ENCODE measurements around the gene UBP1. TPM values are rescaled to one million over a fixed set of nuclear protein-coding genes. Genes with fewer than 3 reads are reported as not detected.

UBP1 gene
- total RNA-seq, 1 donor from 2014 or later = 81.9 TPM

- Mint-ChIP-seq H3K4me1 (no peaks in the 10 kb centered on the region), H3K27ac (ENCODE audit: unreplicated experiment) (no peak overlapping the region), H3K27me3 (ENCODE audit: low read depth) (no peaks in the 10 kb centered on the region), H3K36me3 (ENCODE audit: low read depth) (peaks cover 17% of the 10 kb centered on the region), H3K9me3 (no peaks in the 10 kb centered on the region), H3K4me3 (no peak overlapping the region)
- no peak for DNase-seq (ENCODE audit: low read depth, low spot score)
- no peak for TF ChIP-seq CTCF (conservative IDR thresholded peaks at IDR 0.05)
These were observed 36.4 kb downstream of the UBP1 start for GRCh38 chr3:33403756-33404155.

GRCh38 chr3:33402936-33403335, 37.3 kb downstream of the UBP1 start:
- DNase-seq (ENCODE audit: low read depth, low spot score) = no peak
- H3K27me3 Mint-ChIP-seq (ENCODE audit: low read depth) = no peaks in the 10 kb centered on the region
- no peak overlapping the region for H3K27ac Mint-ChIP-seq (ENCODE audit: unreplicated experiment)
- no peaks in the 10 kb centered on the region for H3K4me1 Mint-ChIP-seq
- no peaks in the 10 kb centered on the region for H3K9me3 Mint-ChIP-seq
- no peak for TF ChIP-seq CTCF (conservative IDR thresholded peaks at IDR 0.05)
- no peak overlapping the region for H3K4me3 Mint-ChIP-seq
- peaks cover 14% of the 10 kb centered on the region for H3K36me3 Mint-ChIP-seq (ENCODE audit: low read depth)

DNA sequence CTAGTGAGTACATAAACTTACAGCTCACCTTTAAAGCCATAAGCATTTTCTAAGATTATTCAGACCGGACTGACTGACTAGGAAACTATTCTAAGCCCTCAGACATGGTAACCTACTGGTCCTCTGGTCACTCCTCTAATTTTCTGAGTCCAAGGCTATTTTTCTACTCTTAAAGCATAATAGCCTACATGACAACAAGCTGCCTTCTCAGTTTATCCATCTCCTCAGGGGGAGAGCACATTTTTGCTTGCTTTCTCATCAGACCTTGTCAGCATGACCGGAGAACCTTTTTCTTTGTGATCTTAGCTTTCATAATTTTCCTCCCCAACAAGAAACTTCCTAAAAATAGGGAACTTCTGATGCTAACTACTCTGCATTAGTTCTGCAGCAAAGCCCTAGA, 38.4 kb downstream of the UBP1 start:
- TF ChIP-seq CTCF (conservative IDR thresholded peaks at IDR 0.05) = no peak
- no peak for DNase-seq (ENCODE audit: low read depth, low spot score)
- H3K27ac Mint-ChIP-seq (ENCODE audit: unreplicated experiment) = no peak overlapping the region
- H3K9me3 Mint-ChIP-seq = no peaks in the 10 kb centered on the region
- no peak overlapping the region for H3K4me3 Mint-ChIP-seq
- no peaks in the 10 kb centered on the region for H3K27me3 Mint-ChIP-seq (ENCODE audit: low read depth)
- no peaks in the 10 kb centered on the region for H3K4me1 Mint-ChIP-seq
- H3K36me3 Mint-ChIP-seq (ENCODE audit: low read depth) = peaks cover 10% of the 10 kb centered on the region

GRCh38 chr3:33398410-33398809, 41.8 kb downstream of the UBP1 start:
- H3K36me3 Mint-ChIP-seq (ENCODE audit: low read depth) = peaks cover 9% of the 10 kb centered on the region
- no peak overlapping the region for H3K27ac Mint-ChIP-seq (ENCODE audit: unreplicated experiment)
- H3K4me3 Mint-ChIP-seq = no peak overlapping the region
- H3K27me3 Mint-ChIP-seq (ENCODE audit: low read depth) = no peaks in the 10 kb centered on the region
- H3K4me1 Mint-ChIP-seq = no peaks in the 10 kb centered on the region
- no peak for TF ChIP-seq CTCF (conservative IDR thresholded peaks at IDR 0.05)
- H3K9me3 Mint-ChIP-seq = no peaks in the 10 kb centered on the region
- DNase-seq (ENCODE audit: low read depth, low spot score) = no peak

GRCh38 chr3:33395900-33396299, 44.3 kb downstream of the UBP1 start:
- Mint-ChIP-seq H3K36me3 (ENCODE audit: low read depth) (peaks cover 7% of the 10 kb centered on the region), H3K27ac (ENCODE audit: unreplicated experiment) (no peak overlapping the region), H3K27me3 (ENCODE audit: low read depth) (no peaks in the 10 kb centered on the region), H3K9me3 (no peaks in the 10 kb centered on the region), H3K4me3 (no peak overlapping the region), H3K4me1 (no peaks in the 10 kb centered on the region)
- DNase-seq (ENCODE audit: low read depth, low spot score) = no peak
- TF ChIP-seq CTCF (conservative IDR thresholded peaks at IDR 0.05) = no peak

All from neural crest cell (in vitro differentiated cells).